Fibroblast of lung (primary cell): ENCODE measurements around the gene CATSPERZ. TPM values are rescaled to one million over a fixed set of nuclear protein-coding genes. Genes with fewer than 3 reads are reported as not detected.

Source experiments
- DNase-seq, 2 donors: peaks; one replicate each; pipeline versions ENCODE4 v3.0.0 to v3.0.0-alpha.2; 2010; ENCODE audit warnings: low read depth in 2 of 2
- H2AFZ ChIP-seq: 2 replicates; pipeline ENCODE4 v1.5.1; 2012; ENCODE audit warnings: low read length, control low read depth, inconsistent platforms
- H3K27ac ChIP-seq: 2 replicates; pipeline ENCODE4 v1.5.1; 2011; ENCODE audit warnings: low read length, control low read depth; ENCODE audit not compliant: insufficient read depth
- H3K27me3 ChIP-seq: 2 replicates; pipeline ENCODE4 v1.5.1; 2011; ENCODE audit warnings: mild to moderate bottlenecking, low read length; ENCODE audit not compliant: control insufficient read depth, insufficient read depth
- H3K36me3 ChIP-seq: 2 replicates; pipeline ENCODE4 v1.5.1; 2011; ENCODE audit warnings: low read length; ENCODE audit not compliant: control insufficient read depth, insufficient read depth
- H3K4me1 ChIP-seq: 2 replicates; pipeline ENCODE4 v1.5.1; 2011; ENCODE audit warnings: low read length; ENCODE audit not compliant: control insufficient read depth, insufficient read depth; ENCODE audit errors: extremely low read depth
- H3K4me2 ChIP-seq: 2 replicates; pipeline ENCODE4 v1.5.1; 2011; ENCODE audit warnings: low read length, control low read depth; ENCODE audit not compliant: insufficient read depth; ENCODE audit errors: extremely low read depth
- H3K4me3 ChIP-seq, 4 experiments: fragments of 200-600 bp in 1 of 4; sonication (generic) in 1 of 4; replicated peaks in 1 of 4; 2 replicates each; pipeline ENCODE4 v1.5.1; 2011 to 2016; ENCODE audit warnings: low read length in 4 of 4, low read depth in 3 of 4, mild to moderate bottlenecking in 3 of 4, control low read depth in 2 of 4, inconsistent platforms in 1 of 4, mixed read lengths in 1 of 4; ENCODE audit not compliant: insufficient read depth in 1 of 4; ENCODE audit errors: control extremely low read depth in 1 of 4
- H3K79me2 ChIP-seq: 2 replicates; pipeline ENCODE4 v1.5.1; 2012; ENCODE audit warnings: mild to moderate bottlenecking, low read length, inconsistent platforms; ENCODE audit not compliant: control insufficient read depth, insufficient read depth
- H3K9ac ChIP-seq: 2 replicates; pipeline ENCODE4 v1.5.1; 2011; ENCODE audit warnings: mild to moderate bottlenecking, low read length, control low read depth; ENCODE audit not compliant: insufficient read depth
- H3K9me3 ChIP-seq: 2 replicates; pipeline ENCODE4 v1.5.1; 2012; ENCODE audit warnings: low read depth, low read length; ENCODE audit not compliant: control insufficient read depth, insufficient read depth
- H4K20me1 ChIP-seq: 2 replicates; pipeline ENCODE4 v1.5.1; 2011; ENCODE audit warnings: low read length; ENCODE audit not compliant: control insufficient read depth, insufficient read depth; ENCODE audit errors: extremely low read depth
- CTCF ChIP-seq, 2 donors: IDR thresholded peaks in 1 of 2; conservative IDR thresholded peaks in 1 of 2; 1 replicate in 1 of 2; 2 replicates in 1 of 2; pipeline ENCODE4 v1.5.1; 2011 to 2012; ENCODE audit warnings: low read length in 2 of 2, control low read depth in 1 of 2, inconsistent platforms in 1 of 2, low read depth in 1 of 2, mild to moderate bottlenecking in 1 of 2
- EZH2 ChIP-seq: IDR thresholded peaks from 2 replicates; pipeline ENCODE4 v1.5.1; 2012; ENCODE audit warnings: low read length, control low read depth, mild to moderate bottlenecking; ENCODE audit errors: missing control alignments
- polyA plus RNA-seq, 2 donors: library from polyadenylated mRNA; depleted of rRNA in 1 of 2; stranded (reverse) in 1 of 2; unstranded in 1 of 2; fragments of >200 nt; gene quantifications; 2 replicates each; pipeline ENCODE4 v1.2.1, GENCODE V29; 2011 to 2012; ENCODE audit warnings: missing spikeins in 1 of 2
- total RNA-seq: library from RNA; depleted of rRNA; stranded (reverse); fragments of >200 nt; gene quantifications from 2 replicates; pipeline ENCODE4 v1.2.1, GENCODE V29; 2014

Gene CATSPERZ
- total and polyA plus RNA-seq, 2 donors (not counting 1 experiment from before 2014, with no cell fraction given) = 0.33 TPM; not detected in 1

DNA sequence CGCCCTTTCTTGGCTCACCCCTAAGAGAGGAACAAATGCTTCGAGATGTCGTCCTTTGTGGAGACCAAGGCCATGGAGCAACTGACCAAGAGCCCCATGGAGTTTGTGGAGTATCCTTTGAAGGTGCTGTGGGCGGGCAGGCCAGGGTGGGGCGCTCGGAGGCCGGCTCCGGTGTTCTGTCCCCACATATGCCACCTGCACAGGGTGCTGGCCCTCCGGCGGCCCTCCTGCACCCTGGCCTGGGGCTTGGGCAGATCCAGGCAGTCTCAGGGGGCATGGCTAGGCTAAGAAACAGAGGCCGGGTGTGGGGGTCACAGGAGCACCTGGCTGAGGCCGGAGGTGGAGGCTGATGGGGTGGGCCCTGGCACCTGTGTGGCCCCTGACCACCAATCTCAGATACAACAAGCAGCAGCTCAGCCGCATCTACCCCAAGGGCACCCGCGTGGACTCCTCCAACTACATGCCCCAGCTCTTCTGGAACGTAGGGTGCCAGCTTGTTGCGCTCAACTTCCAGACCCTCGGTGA, 38.5 kb upstream of the CATSPERZ start:
- no peak overlapping the region for H3K4me2 ChIP-seq
- H3K79me2 ChIP-seq = no peaks in the 10 kb centered on the region
- H3K27me3 ChIP-seq = no peaks in the 10 kb centered on the region
- no peaks in the 10 kb centered on the region for H3K9me3 ChIP-seq
- no peaks in the 10 kb centered on the region for H3K4me1 ChIP-seq
- H3K9ac ChIP-seq = no peak overlapping the region
- H3K36me3 ChIP-seq = peaks cover 49% of the 10 kb centered on the region
- H2AFZ ChIP-seq = no peak overlapping the region
- H4K20me1 ChIP-seq = no peaks in the 10 kb centered on the region
- no peak overlapping the region for H3K27ac ChIP-seq
- H3K4me3 ChIP-seq = no peak overlapping the region
- TF ChIP-seq EZH2 (no peak), CTCF (conservative IDR thresholded peaks at IDR 0.05 in 1 of 2, IDR thresholded peaks at IDR 0.05 in 1 of 2; ENCODE audit: low read depth in 1 of 2, low read length in 2 of 2) (no peak)
- DNase-seq = no peak

GRCh38 chr11:64262271-64263002, 37.7 kb upstream of the CATSPERZ start:
- Histone ChIP-seq H3K27ac (no peak overlapping the region), H3K9me3 (no peaks in the 10 kb centered on the region), H3K79me2 (no peaks in the 10 kb centered on the region), H3K4me3 (no peak overlapping the region), H3K4me1 (peaks cover 5% of the 10 kb centered on the region), H3K9ac (no peak overlapping the region), H3K36me3 (peaks cover 52% of the 10 kb centered on the region), H3K4me2 (no peak overlapping the region), H3K27me3 (no peaks in the 10 kb centered on the region), H2AFZ (no peak overlapping the region), H4K20me1 (no peaks in the 10 kb centered on the region)
- no peak for TF ChIP-seq EZH2
- DNase-seq = no peak

DNA sequence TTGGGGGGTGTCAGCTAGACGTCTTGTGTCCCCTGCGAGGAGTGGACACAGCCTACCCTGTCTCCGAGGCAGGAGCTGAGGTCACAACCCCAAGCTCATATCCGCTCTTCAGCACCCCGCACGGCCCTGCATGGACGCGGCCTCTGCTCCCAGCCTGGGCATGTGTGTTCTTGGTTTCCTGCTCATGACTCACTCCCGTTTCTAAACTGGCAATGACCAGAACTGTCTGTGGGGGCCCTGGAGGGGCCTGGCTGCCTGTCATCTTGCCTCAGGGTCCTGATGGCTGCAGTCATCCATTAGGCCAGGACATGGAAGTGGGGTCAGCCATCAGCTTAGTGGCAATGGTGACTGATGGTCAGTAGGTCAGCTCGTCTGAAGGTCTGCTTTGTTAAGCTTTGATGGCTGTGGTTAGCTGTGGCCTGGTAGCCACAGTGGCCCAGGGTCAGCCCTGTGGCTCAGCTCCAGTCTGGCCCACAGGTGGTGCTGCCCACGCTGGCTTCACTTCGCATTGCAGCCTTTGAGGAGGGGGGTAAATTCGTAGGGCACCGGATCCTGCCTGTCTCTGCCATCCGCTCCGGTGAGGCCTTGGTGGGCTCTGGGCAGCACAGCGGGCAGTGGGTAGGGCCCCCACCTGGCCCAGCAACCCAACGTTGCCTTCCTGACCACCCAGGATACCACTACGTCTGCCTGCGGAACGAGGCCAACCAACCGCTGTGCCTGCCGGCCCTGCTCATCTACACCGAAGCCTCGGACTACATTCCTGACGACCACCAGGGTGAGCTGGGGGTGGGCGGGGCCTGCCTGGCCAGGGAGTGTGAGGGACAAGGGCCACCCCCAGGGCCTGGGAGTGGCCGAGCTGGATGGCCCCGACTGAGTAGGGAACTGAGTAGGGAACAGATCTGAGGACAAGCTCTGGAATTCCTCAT, 36.9 kb upstream of the CATSPERZ start:
- no peaks in the 10 kb centered on the region for H3K79me2 ChIP-seq

More for the DNA sequence above, 36.9 kb upstream of the CATSPERZ start:
- Histone ChIP-seq H3K4me1 (peaks cover 9% of the 10 kb centered on the region), H3K27me3 (no peaks in the 10 kb centered on the region), H3K9me3 (no peaks in the 10 kb centered on the region), H3K4me3 (no peak overlapping the region), H3K27ac (no peak overlapping the region), H2AFZ (no peak overlapping the region), H3K4me2 (no peak overlapping the region), H4K20me1 (no peaks in the 10 kb centered on the region), H3K36me3 (peaks cover 51% of the 10 kb centered on the region), H3K9ac (no peak overlapping the region)
- no peak for TF ChIP-seq CTCF (conservative IDR thresholded peaks at IDR 0.05 in 1 of 2, IDR thresholded peaks at IDR 0.05 in 1 of 2; ENCODE audit: low read depth in 1 of 2, low read length in 2 of 2)
- no peak for TF ChIP-seq EZH2
- peak; percentile 56 to 70 for DNase-seq
